Hepatocyte (in vitro differentiated cells): Measurements from ENCODE around the gene TEX51. TPM values are rescaled to one million over a fixed set of nuclear protein-coding genes. Genes with fewer than 3 reads are reported as not detected.

Experiments
- DNase-seq: peaks from one replicate; pipeline ENCODE4 v3.0.0-alpha.2; 2016; ENCODE audit warnings: low spot score
- H2AFZ ChIP-seq: fragments of 200-600 bp; sonication (generic); 2 replicates; pipeline ENCODE4 v1.6.0; 2016; ENCODE audit warnings: antibody characterized with exemption, mild to moderate bottlenecking
- H3K27ac ChIP-seq: fragments of 200-600 bp; sonication (generic); 2 replicates; pipeline ENCODE4 v1.5.1; 2016; ENCODE audit warnings: mild to moderate bottlenecking
- H3K27me3 ChIP-seq: fragments of 200-600 bp; sonication (generic); 2 replicates; pipeline ENCODE4 v1.6.1; 2016
- H3K36me3 ChIP-seq: fragments of 200-600 bp; sonication (generic); replicated peaks from 2 replicates; pipeline ENCODE4 v1.5.1; 2016; ENCODE audit warnings: low read depth; ENCODE audit not compliant: insufficient read depth
- H3K4me1 ChIP-seq: fragments of 200-600 bp; sonication (generic); 2 replicates; pipeline ENCODE4 v1.5.1; 2016; ENCODE audit warnings: mild to moderate bottlenecking, moderate library complexity; ENCODE audit not compliant: insufficient read depth
- H3K4me2 ChIP-seq: fragments of 200-600 bp; sonication (generic); 2 replicates; pipeline ENCODE4 v1.6.0; 2016
- H3K4me3 ChIP-seq: fragments of 200-600 bp; sonication (generic); 2 replicates; pipeline ENCODE4 v1.5.1; 2016; ENCODE audit warnings: mild to moderate bottlenecking
- H3K79me2 ChIP-seq: fragments of 200-600 bp; sonication (generic); 2 replicates; pipeline ENCODE4 v1.6.0; 2017; ENCODE audit warnings: mild to moderate bottlenecking
- H3K9me2 ChIP-seq: fragments of 200-600 bp; sonication (generic); replicated peaks from 2 replicates; pipeline ENCODE4 v1.6.0; 2017; ENCODE audit warnings: mild to moderate bottlenecking; ENCODE audit not compliant: insufficient read depth
- H3K9me3 ChIP-seq: fragments of 200-600 bp; sonication (generic); 2 replicates; pipeline ENCODE4 v1.5.1; 2016; ENCODE audit warnings: low read depth, mild to moderate bottlenecking
- H4K20me1 ChIP-seq: fragments of 200-600 bp; sonication (generic); 2 replicates; pipeline ENCODE4 v1.6.0; 2016; ENCODE audit warnings: mild to moderate bottlenecking; ENCODE audit not compliant: insufficient read depth, poor library complexity, severe bottlenecking
- CTCF ChIP-seq: fragments of 200-600 bp; sonication (generic); IDR thresholded peaks from 2 replicates; pipeline ENCODE4 v1.5.1; 2016; ENCODE audit warnings: antibody characterized with exemption, mild to moderate bottlenecking; ENCODE audit not compliant: poor library complexity
- EZH2 ChIP-seq: fragments of 200-600 bp; sonication (generic); IDR thresholded peaks from 2 replicates; pipeline ENCODE4 v1.6.1; 2016; ENCODE audit warnings: antibody characterized with exemption, mild to moderate bottlenecking, borderline replicate concordance
- EZH2phosphoT487 ChIP-seq: fragments of 200-600 bp; sonication (generic); IDR thresholded peaks from one replicate; pipeline ENCODE4 v1.6.1; 2018; ENCODE audit warnings: antibody characterized with exemption, mild to moderate bottlenecking, low read depth, moderate library complexity; ENCODE audit not compliant: unreplicated experiment, severe bottlenecking
- WGBS: methylation state at CpG from one replicate; pipeline ENCODE4 v1.1.6; 2016; ENCODE audit warnings: low lambda C conversion rate; ENCODE audit errors: missing lambda C conversion rate; 5-methylcytosine and 5-hydroxymethylcytosine counted together
- polyA plus RNA-seq: library from polyadenylated mRNA; unstranded; fragments of >200 nt; fragmentation: Nextera tagmentation; extraction: Ambion mirVana; gene quantifications from 2 replicates; pipeline ENCODE4 v1.2.1, GENCODE V29; 2016
- total RNA-seq: library from RNA; depleted of rRNA; stranded (reverse); fragments of >200 nt; gene quantifications from 2 replicates; pipeline ENCODE4 v1.2.3, GENCODE V29; 2014

The TEX51 gene
- total and polyA plus RNA-seq, 2 experiments from 2014 or later: not detected

- WGBS: 81% methylated on average over 7 of the region's 7 CpGs
Observed at GRCh38 chr2:126849991-126850535, 48.6 kb upstream of the TEX51 start.

GRCh38 chr2:126850940-126851339 is 47.8 kb upstream of the TEX51 start:
- no peak overlapping the region for H3K4me3 ChIP-seq
- no peaks in the 10 kb centered on the region for H3K36me3 ChIP-seq
- no peak for DNase-seq
- no peaks in the 10 kb centered on the region for H3K79me2 ChIP-seq
- no peaks in the 10 kb centered on the region for H3K4me1 ChIP-seq
- no peaks in the 10 kb centered on the region for H4K20me1 ChIP-seq
- no peak for TF ChIP-seq EZH2
- no peak for TF ChIP-seq EZH2phosphoT487
- TF ChIP-seq CTCF: no peak
- no peaks in the 10 kb centered on the region for H3K9me3 ChIP-seq
- no peak overlapping the region for H3K4me2 ChIP-seq
- WGBS: 69% methylated on average over 5 of the region's 5 CpGs
- no peak overlapping the region for H3K27ac ChIP-seq
- H3K27me3 ChIP-seq: no peaks in the 10 kb centered on the region
- no peak overlapping the region for H2AFZ ChIP-seq
- H3K9me2 ChIP-seq: no peaks in the 10 kb centered on the region

More at GRCh38 chr2:126849991-126850535, 48.6 kb upstream of the TEX51 start:
- Histone ChIP-seq H3K36me3 (no peaks in the 10 kb centered on the region), H3K9me3 (no peaks in the 10 kb centered on the region), H3K4me1 (no peaks in the 10 kb centered on the region), H4K20me1 (no peaks in the 10 kb centered on the region), H3K27ac (no peak overlapping the region), H3K27me3 (no peaks in the 10 kb centered on the region), H3K4me2 (no peak overlapping the region), H3K9me2 (no peaks in the 10 kb centered on the region), H2AFZ (no peak overlapping the region), H3K4me3 (no peak overlapping the region), H3K79me2 (no peaks in the 10 kb centered on the region)
- TF ChIP-seq EZH2: no peak
- no peak for TF ChIP-seq CTCF
- no peak for TF ChIP-seq EZH2phosphoT487
- no peak for DNase-seq

- Histone ChIP-seq H3K36me3 (no peaks in the 10 kb centered on the region), H3K27me3 (no peaks in the 10 kb centered on the region)
- TF ChIP-seq EZH2phosphoT487 (no peak), EZH2 (no peak), CTCF (no peak)
Observed at GRCh38 chr2:126851756-126852155, 46.9 kb upstream of the TEX51 start.

GRCh38 chr2:126852361-126852760 is 46.3 kb upstream of the TEX51 start:
- 69% methylated on average over 1 of the region's 1 CpG for WGBS
- Histone ChIP-seq H3K9me2 (no peaks in the 10 kb centered on the region), H4K20me1 (no peaks in the 10 kb centered on the region), H3K4me2 (no peak overlapping the region), H3K27ac (no peak overlapping the region), H3K27me3 (no peaks in the 10 kb centered on the region), H3K79me2 (no peaks in the 10 kb centered on the region), H3K4me1 (no peaks in the 10 kb centered on the region), H2AFZ (no peak overlapping the region), H3K9me3 (no peaks in the 10 kb centered on the region), H3K4me3 (no peak overlapping the region), H3K36me3 (no peaks in the 10 kb centered on the region)
- no peak for DNase-seq
- TF ChIP-seq EZH2 (no peak), CTCF (no peak), EZH2phosphoT487 (no peak)

More at GRCh38 chr2:126851756-126852155, 46.9 kb upstream of the TEX51 start:
- 76% methylated on average over 1 of the region's 1 CpG for WGBS
- Histone ChIP-seq H4K20me1 (no peaks in the 10 kb centered on the region), H2AFZ (no peak overlapping the region), H3K27ac (no peak overlapping the region), H3K4me1 (no peaks in the 10 kb centered on the region), H3K79me2 (no peaks in the 10 kb centered on the region), H3K4me3 (no peak overlapping the region), H3K9me2 (no peaks in the 10 kb centered on the region), H3K4me2 (no peak overlapping the region), H3K9me3 (no peaks in the 10 kb centered on the region)
- no peak for DNase-seq
